Mesenteric fat pad (tissue), 1 donor: Measurements from ENCODE around the gene EML2. TPM values are rescaled to one million over a fixed set of nuclear protein-coding genes. Genes with fewer than 3 reads are reported as not detected.
A peak's percentile ranks its signal among the peaks of the same experiment; 100 is the strongest.
"Not testable (repeated sequence)": the region's sequence is repeated elsewhere in the genome, so short reads cannot be mapped to it uniquely, and the experiment has no call there.

ENCODE experiments used
- DNase-seq: peaks from one replicate; pipeline ENCODE4 v3.0.0-alpha.2; 2020; ENCODE audit warnings: low spot score
- total RNA-seq: library from RNA; stranded (reverse); fragmentation: NEBNext Ultra II Directional; extraction: Animal tissue kit (Norgen Biotek cat#: 25700); gene quantifications from one replicate; pipeline ENCODE4 v1.2.1, GENCODE V29; 2021
- donor health status: DM: yes; HTN: yes; CAD: no.

Gene EML2
- total RNA-seq, 1 donor from 2014 or later, result 33.6 TPM

GRCh38 chr19:45615795-45616703 lies 23.1 kb downstream of the EML2 start:
- peak; percentile 91 for DNase-seq

- DNase-seq, result not testable (repeated sequence)
Observed at GRCh38 chr19:45615056-45615455, 24.1 kb downstream of the EML2 start.

GRCh38 chr19:45613926-45614725 lies 25.1 kb downstream of the EML2 start:
- DNase-seq, result no peak

GRCh38 chr19:45608948-45609347 lies 30.2 kb downstream of the EML2 start:
- no peak for DNase-seq

- no peak for DNase-seq
Observed at GRCh38 chr19:45607071-45608029, 31.8 kb downstream of the EML2 start.

- no peak for DNase-seq
Observed at GRCh38 chr19:45601524-45602374, 37.4 kb downstream of the EML2 start, which contains the start of gene GPR4. Gene GPR4 (minus strand): TSS chr19:45602212. CDS start chr19:45591866, 10,346 bp downstream.

- DNase-seq, result no peak
Observed at GRCh38 chr19:45601115-45601514, 38.1 kb downstream of the EML2 start.

GRCh38 chr19:45600340-45600885 lies 38.8 kb downstream of the EML2 start:
- no peak for DNase-seq

- no peak for DNase-seq
Observed at GRCh38 chr19:45599286-45599685, 39.9 kb downstream of the EML2 start.

GRCh38 chr19:45598267-45599001 lies 40.8 kb downstream of the EML2 start:
- no peak for DNase-seq

GRCh38 chr19:45597425-45598111 lies 41.6 kb downstream of the EML2 start:
- DNase-seq, result no peak

GRCh38 chr19:45595814-45596213 lies 43.4 kb downstream of the EML2 start:
- DNase-seq, result no peak

GRCh38 chr19:45593520-45593919 lies 45.7 kb downstream of the EML2 start:
- DNase-seq, result no peak

GRCh38 chr19:45592366-45592765 lies 46.8 kb downstream of the EML2 start:
- no peak for DNase-seq

- DNase-seq, result no peak
Observed at GRCh38 chr19:45591638-45592005, 47.6 kb downstream of the EML2 start.

- DNase-seq, result no peak
Observed at GRCh38 chr19:45591004-45591637, 48.1 kb downstream of the EML2 start.

GRCh38 chr19:45590300-45591003 lies 48.7 kb downstream of the EML2 start:
- DNase-seq, result no peak
